Activated naive CD8-positive, alpha-beta T cell treated with anti-CD3 and anti-CD28 coated beads, Interleukin-2, amount 50 U/mL, for 24 hours (primary cell): Measurements from ENCODE around the gene SLC6A6.

Experiments used
- ATAC-seq: fragments of 150-1000 bp; cut with Tn5 transposase; one replicate; pipeline ENCODE4 v1.10.0; 2021
- DNase-seq: peaks from one replicate; pipeline ENCODE4 v3.0.0; 2021
- H3K27ac Mint-ChIP-seq: one replicate; pipeline ENCODE4 v1.8.0; 2021; ENCODE audit warnings: mild to moderate bottlenecking, mixed read lengths
- H3K27me3 Mint-ChIP-seq: one replicate; pipeline ENCODE4 v1.8.0; 2021; ENCODE audit warnings: mixed read lengths
- H3K36me3 Mint-ChIP-seq: one replicate; pipeline ENCODE4 v1.8.0; 2021; ENCODE audit warnings: low read depth, mixed read lengths
- H3K4me1 Mint-ChIP-seq: one replicate; pipeline ENCODE4 v1.8.0; 2021; ENCODE audit warnings: mixed read lengths
- H3K4me3 Mint-ChIP-seq: one replicate; pipeline ENCODE4 v1.8.0; 2021; ENCODE audit warnings: mild to moderate bottlenecking, moderate library complexity, mixed read lengths
- H3K9me3 Mint-ChIP-seq: one replicate; pipeline ENCODE4 v1.8.0; 2021; ENCODE audit warnings: mixed read lengths

Gene SLC6A6

GRCh38 chr3:14386254-14386653, 16.2 kb upstream of the SLC6A6 start:
- H3K4me3 Mint-ChIP-seq = no peak overlapping the region
- no peak overlapping the region for H3K27ac Mint-ChIP-seq
- no peaks in the 10 kb centered on the region for H3K9me3 Mint-ChIP-seq
- no peaks in the 10 kb centered on the region for H3K27me3 Mint-ChIP-seq
- ATAC-seq = no peak
- no peaks in the 10 kb centered on the region for H3K36me3 Mint-ChIP-seq
- peaks cover 2% of the 10 kb centered on the region for H3K4me1 Mint-ChIP-seq
- DNase-seq = no peak

DNA sequence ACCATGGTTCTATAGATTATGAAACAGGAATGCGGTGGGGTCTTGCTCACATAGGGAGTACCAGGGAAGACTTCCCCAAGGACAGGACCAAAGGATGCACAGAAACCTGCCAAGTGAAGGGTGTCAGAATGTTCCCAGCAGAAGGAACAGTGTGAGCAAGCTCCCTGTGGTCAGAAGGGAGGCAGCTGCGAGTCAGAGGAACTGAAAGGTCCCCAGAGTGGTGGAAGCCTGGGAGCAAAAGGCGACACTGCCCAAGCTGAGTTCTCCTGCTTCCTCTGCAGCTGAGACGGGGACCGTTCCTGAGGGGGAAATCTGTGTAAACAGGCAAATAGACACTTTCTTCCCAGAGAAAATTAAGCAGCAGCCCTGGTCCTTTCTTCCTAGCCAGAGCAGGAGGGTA, 14.2 kb upstream of the SLC6A6 start:
- no peak overlapping the region for H3K27ac Mint-ChIP-seq
- peaks cover 2% of the 10 kb centered on the region for H3K4me1 Mint-ChIP-seq
- no peaks in the 10 kb centered on the region for H3K27me3 Mint-ChIP-seq
- no peak overlapping the region for H3K4me3 Mint-ChIP-seq
- DNase-seq = no peak
- no peaks in the 10 kb centered on the region for H3K9me3 Mint-ChIP-seq
- no peak for ATAC-seq
- H3K36me3 Mint-ChIP-seq = no peaks in the 10 kb centered on the region

GRCh38 chr3:14389166-14389606, 13.2 kb upstream of the SLC6A6 start:
- H3K27ac Mint-ChIP-seq = no peak overlapping the region
- H3K27me3 Mint-ChIP-seq = no peaks in the 10 kb centered on the region

DNA sequence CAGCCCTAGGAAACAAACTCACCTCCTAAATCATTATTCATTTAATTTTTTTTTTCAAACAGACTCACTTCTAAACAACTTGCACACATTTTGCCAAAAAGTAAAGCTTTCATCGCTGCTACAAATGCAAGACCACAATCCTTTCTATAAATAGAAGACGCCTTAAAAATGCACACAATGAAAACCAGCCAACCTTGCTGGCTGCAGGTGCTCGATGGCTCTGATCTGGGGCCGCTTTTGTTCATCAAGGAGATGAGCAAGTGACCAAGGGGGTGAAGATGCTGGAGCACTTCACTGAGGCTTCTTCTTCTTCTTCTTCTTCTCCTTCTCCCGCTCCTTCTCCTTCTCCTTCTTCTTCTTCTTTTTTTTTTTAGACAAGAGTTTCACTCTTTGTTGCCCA, 12.7 kb upstream of the SLC6A6 start:
- ATAC-seq = no peak
- Mint-ChIP-seq H3K9me3 (no peaks in the 10 kb centered on the region), H3K27ac (no peak overlapping the region), H3K27me3 (no peaks in the 10 kb centered on the region), H3K36me3 (no peaks in the 10 kb centered on the region), H3K4me3 (no peak overlapping the region), H3K4me1 (peaks cover 2% of the 10 kb centered on the region)
- DNase-seq = no peak

More at GRCh38 chr3:14389166-14389606, 13.2 kb upstream of the SLC6A6 start:
- peaks cover 2% of the 10 kb centered on the region for H3K4me1 Mint-ChIP-seq
- no peaks in the 10 kb centered on the region for H3K36me3 Mint-ChIP-seq
- ATAC-seq = no peak
- no peak for DNase-seq
- no peak overlapping the region for H3K4me3 Mint-ChIP-seq
- H3K9me3 Mint-ChIP-seq = no peaks in the 10 kb centered on the region

GRCh38 chr3:14391033-14391432, 11.4 kb upstream of the SLC6A6 start:
- no peak for ATAC-seq
- no peak overlapping the region for H3K27ac Mint-ChIP-seq

DNA sequence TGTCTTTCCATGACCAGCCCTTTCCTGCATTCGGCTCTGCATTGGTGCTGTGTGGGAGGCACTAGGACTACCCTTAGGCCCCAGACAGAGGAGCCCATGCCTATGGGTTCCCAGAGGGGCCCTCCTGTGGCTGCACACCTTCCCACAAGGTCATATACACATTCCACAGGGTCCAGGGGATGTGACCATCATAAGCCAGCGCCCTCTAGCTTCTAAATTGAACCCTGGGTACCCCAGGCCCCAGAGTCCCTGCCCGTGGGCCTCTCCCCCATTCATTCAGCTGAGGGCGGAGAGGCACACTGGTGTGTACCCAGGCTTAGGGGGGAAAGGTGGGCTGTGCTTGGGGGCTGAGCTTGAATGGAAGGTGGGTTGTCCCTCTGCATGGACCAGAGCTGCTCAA, 10.2 kb upstream of the SLC6A6 start:
- DNase-seq (no peak), ATAC-seq (no peak)
- H3K27ac Mint-ChIP-seq = no peak overlapping the region
- H3K27me3 Mint-ChIP-seq = no peaks in the 10 kb centered on the region
- H3K36me3 Mint-ChIP-seq = no peaks in the 10 kb centered on the region
- H3K4me3 Mint-ChIP-seq = no peak overlapping the region
- H3K9me3 Mint-ChIP-seq = no peaks in the 10 kb centered on the region
- peaks cover 7% of the 10 kb centered on the region for H3K4me1 Mint-ChIP-seq

More at GRCh38 chr3:14391033-14391432, 11.4 kb upstream of the SLC6A6 start:
- DNase-seq = no peak
- H3K4me1 Mint-ChIP-seq = peaks cover 2% of the 10 kb centered on the region
- no peaks in the 10 kb centered on the region for H3K27me3 Mint-ChIP-seq
- no peak overlapping the region for H3K4me3 Mint-ChIP-seq
- H3K36me3 Mint-ChIP-seq = no peaks in the 10 kb centered on the region
- no peaks in the 10 kb centered on the region for H3K9me3 Mint-ChIP-seq

GRCh38 chr3:14392803-14393319, 9.5 kb upstream of the SLC6A6 start:
- ATAC-seq = no peak
- DNase-seq = no peak
- Mint-ChIP-seq H3K27ac (no peak overlapping the region), H3K4me3 (no peak overlapping the region), H3K27me3 (no peaks in the 10 kb centered on the region), H3K4me1 (peaks cover 13% of the 10 kb centered on the region), H3K9me3 (no peaks in the 10 kb centered on the region), H3K36me3 (no peaks in the 10 kb centered on the region)

- Mint-ChIP-seq H3K9me3 (no peaks in the 10 kb centered on the region), H3K36me3 (no peaks in the 10 kb centered on the region), H3K27me3 (no peaks in the 10 kb centered on the region), H3K4me3 (no peak overlapping the region), H3K27ac (no peak overlapping the region), H3K4me1 (peaks cover 14% of the 10 kb centered on the region)
- ATAC-seq = no peak
- DNase-seq = no peak
Measured at GRCh38 chr3:14393440-14394106, 8.8 kb upstream of the SLC6A6 start.

- peaks cover 17% of the 10 kb centered on the region for H3K4me1 Mint-ChIP-seq
- no peak for DNase-seq
- ATAC-seq = no peak
- no peaks in the 10 kb centered on the region for H3K36me3 Mint-ChIP-seq
- no peaks in the 10 kb centered on the region for H3K9me3 Mint-ChIP-seq
- no peaks in the 10 kb centered on the region for H3K27me3 Mint-ChIP-seq
- H3K27ac Mint-ChIP-seq = no peak overlapping the region
- H3K4me3 Mint-ChIP-seq = no peak overlapping the region
Measured at GRCh38 chr3:14396031-14396692, 6.2 kb upstream of the SLC6A6 start.

GRCh38 chr3:14397046-14397445, 5.4 kb upstream of the SLC6A6 start:
- no peaks in the 10 kb centered on the region for H3K27me3 Mint-ChIP-seq
- ATAC-seq = no peak
- peaks cover 21% of the 10 kb centered on the region for H3K4me1 Mint-ChIP-seq
- peak overlapping the region; percentile 16 for H3K27ac Mint-ChIP-seq
- no peak overlapping the region for H3K4me3 Mint-ChIP-seq
- no peaks in the 10 kb centered on the region for H3K9me3 Mint-ChIP-seq
- no peak for DNase-seq
- no peaks in the 10 kb centered on the region for H3K36me3 Mint-ChIP-seq

DNA sequence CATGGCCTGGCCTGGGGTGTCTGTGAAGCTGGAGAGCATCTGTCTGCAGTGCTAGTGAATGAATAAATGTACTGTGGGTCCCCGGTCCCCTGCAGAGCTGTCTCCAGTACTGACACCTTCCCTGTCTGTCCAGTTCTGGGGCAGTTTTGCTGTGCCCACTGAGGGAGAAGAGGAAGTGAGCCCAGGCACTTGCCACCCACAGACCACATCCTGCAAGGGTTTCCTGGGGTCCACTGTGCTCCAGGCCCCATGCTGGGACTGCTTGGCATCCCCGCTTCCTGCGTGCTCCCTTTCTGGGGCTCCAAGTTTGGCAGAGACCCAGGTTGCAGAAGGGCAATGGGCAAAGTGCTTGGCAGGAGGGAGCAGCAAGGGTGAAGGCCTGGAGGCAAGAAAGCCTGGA, 4.9 kb upstream of the SLC6A6 start:
- DNase-seq (no peak), ATAC-seq (no peak)
- peak overlapping the region; percentile 16 for H3K27ac Mint-ChIP-seq
- H3K27me3 Mint-ChIP-seq = no peaks in the 10 kb centered on the region
- no peak overlapping the region for H3K4me3 Mint-ChIP-seq
- H3K9me3 Mint-ChIP-seq = no peaks in the 10 kb centered on the region
- H3K36me3 Mint-ChIP-seq = no peaks in the 10 kb centered on the region
- peaks cover 22% of the 10 kb centered on the region for H3K4me1 Mint-ChIP-seq

DNA sequence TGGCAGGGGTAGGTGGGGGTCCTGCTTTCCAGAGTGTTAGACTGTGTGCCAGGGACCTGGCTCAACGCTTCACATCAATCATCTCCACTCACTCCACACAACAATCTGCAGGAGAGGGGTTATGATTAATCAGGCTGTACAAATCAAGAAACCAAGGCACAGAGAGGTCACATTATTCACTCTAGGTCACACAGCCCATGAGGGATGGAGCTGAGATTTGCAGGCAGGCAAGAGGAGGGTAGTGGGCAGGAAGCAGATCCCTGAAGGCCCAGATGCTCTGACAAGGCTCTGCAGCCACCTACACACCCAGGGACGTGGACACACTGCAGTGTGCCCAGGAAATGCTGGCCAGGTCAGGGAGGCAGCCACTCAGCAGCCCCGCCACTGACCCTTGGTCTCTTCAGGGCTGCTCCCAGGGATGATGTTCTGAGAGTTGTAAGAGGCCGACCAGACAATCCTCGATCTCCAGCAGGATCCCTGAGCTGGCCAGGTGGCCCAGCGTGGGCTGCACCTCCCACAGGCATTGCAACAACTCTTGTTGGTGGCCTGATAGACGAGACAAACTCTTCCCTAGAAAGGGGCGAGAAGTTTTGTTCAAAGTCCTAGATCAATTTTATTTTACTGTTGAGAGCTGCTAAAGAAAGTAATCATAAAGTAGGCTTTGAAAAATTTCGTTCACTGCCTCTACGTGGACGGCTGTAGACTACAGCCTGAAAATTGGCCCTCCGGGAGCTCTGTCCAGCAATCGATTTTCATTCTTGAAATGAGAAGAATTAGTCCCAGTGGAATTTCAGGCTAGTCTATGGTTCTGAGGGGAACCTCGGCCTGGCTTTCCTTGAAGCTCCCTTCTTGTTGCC, 4.2 kb upstream of the SLC6A6 start:
- peak overlapping the region; percentile 16 for H3K27ac Mint-ChIP-seq
- H3K36me3 Mint-ChIP-seq = peaks cover 4% of the 10 kb centered on the region
- no peaks in the 10 kb centered on the region for H3K9me3 Mint-ChIP-seq
- no peak overlapping the region for H3K4me3 Mint-ChIP-seq
- no peaks in the 10 kb centered on the region for H3K27me3 Mint-ChIP-seq
- peaks cover 24% of the 10 kb centered on the region for H3K4me1 Mint-ChIP-seq
- DNase-seq (no peak), ATAC-seq (no peak)

DNA sequence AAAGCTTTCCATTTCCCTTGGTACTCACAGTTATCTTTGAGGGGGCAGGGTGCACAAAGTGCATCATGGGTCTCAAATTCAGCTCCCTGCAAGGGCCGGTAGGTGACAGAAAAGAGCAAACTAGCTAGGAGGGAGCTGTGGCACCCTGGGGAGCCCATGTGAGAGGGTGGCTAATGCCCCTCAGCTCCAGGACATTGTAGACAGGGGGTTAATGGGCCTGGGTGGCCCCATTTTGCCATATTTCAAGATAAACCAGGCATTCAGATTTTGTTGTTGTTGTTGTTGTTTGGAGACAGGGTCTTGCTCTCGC, 3.7 kb upstream of the SLC6A6 start:
- Mint-ChIP-seq H3K4me3 (no peak overlapping the region), H3K9me3 (no peaks in the 10 kb centered on the region), H3K27me3 (no peaks in the 10 kb centered on the region), H3K36me3 (peaks cover 7% of the 10 kb centered on the region), H3K27ac (no peak overlapping the region), H3K4me1 (peaks cover 27% of the 10 kb centered on the region)
- no peak for DNase-seq
- ATAC-seq = no peak

GRCh38 chr3:14401692-14402303, 608 bp upstream of the SLC6A6 start:
- peaks cover 15% of the 10 kb centered on the region for H3K36me3 Mint-ChIP-seq
- no peak for DNase-seq
- no peak for ATAC-seq
- no peaks in the 10 kb centered on the region for H3K9me3 Mint-ChIP-seq
- peak overlapping the region; percentile 99 for H3K4me3 Mint-ChIP-seq
- peak overlapping the region; percentile 99 for H3K27ac Mint-ChIP-seq
- H3K27me3 Mint-ChIP-seq = no peaks in the 10 kb centered on the region
- peaks cover 55% of the 10 kb centered on the region for H3K4me1 Mint-ChIP-seq
